HG03095 (cell line): ENCODE measurements around the gene CRYZ.
A peak's percentile ranks its signal among the peaks of the same experiment; 100 is the strongest.
"Not testable (repeated sequence)": the region's sequence is repeated elsewhere in the genome, so short reads cannot be mapped to it uniquely, and the experiment has no call there.

Source experiments
- ATAC-seq: cut with Tn5 transposase; IDR thresholded peaks from one replicate; pipeline ENCODE4 v1.9.1; 2021; ENCODE audit warnings: moderate library complexity; ENCODE audit not compliant: unreplicated experiment

CRYZ gene, protein sequence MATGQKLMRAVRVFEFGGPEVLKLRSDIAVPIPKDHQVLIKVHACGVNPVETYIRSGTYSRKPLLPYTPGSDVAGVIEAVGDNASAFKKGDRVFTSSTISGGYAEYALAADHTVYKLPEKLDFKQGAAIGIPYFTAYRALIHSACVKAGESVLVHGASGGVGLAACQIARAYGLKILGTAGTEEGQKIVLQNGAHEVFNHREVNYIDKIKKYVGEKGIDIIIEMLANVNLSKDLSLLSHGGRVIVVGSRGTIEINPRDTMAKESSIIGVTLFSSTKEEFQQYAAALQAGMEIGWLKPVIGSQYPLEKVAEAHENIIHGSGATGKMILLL

DNA sequence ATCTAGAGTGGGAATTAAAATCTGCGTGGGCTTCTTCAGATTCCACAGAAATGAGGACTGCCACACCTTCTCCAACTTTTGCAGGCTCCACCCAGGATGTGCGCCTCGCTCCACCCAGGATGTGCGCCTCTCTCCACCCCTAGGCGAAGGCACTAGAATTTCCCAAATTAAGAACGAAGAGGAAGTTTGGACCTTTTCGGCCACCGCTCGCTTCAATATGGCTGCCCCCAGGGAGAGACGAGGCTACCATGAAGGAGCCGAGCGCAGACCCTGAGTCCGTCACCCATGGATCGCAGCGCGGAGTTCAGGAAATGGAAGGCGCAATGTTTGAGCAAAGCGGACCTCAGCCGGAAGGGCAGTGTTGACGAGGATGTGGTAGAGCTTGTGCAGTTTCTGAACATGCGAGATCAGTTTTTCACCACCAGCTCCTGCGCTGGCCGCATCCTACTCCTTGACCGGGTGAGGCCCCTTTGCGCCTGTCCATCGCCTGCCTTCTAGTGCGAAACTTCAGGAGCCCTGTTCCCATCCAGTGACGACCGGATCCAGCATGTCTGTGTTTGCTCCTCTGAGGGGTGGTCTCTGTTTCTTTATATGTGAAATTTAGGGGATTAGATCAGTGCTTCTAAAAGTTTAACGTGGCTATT lies at the start of gene CRYZ, which contains the start of gene TYW3:
Gene CRYZ (minus strand): TSS at position 91 of the 644 bp plus-strand sequence. CDS start 8,229 bp downstream, outside the sequence.
Gene TYW3 (plus strand): TSS at position 193 of the 644 bp plus-strand sequence. CDS start 93 bp downstream, at position 286.
- peak; percentile 61 for ATAC-seq

DNA sequence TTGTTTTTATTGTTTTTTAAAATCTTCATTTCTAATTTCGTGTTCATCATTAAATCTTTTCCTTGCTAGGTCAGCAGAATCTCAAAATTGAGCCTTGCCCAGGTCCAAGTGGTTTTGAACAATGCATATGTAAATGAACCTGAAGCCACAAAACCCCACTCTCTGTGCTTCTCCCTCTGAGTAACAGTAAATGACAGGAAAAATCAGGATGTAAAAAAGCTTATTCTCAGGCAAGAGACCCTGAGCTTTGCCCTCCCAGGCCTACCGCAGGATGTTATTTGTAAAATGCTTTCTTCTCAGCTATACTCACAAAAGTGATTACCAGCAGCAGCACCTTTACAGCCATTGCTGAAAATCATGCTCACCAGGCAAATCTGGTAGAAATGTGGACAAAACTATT lies 47.7 kb upstream of the CRYZ start:
- ATAC-seq: no peak

DNA sequence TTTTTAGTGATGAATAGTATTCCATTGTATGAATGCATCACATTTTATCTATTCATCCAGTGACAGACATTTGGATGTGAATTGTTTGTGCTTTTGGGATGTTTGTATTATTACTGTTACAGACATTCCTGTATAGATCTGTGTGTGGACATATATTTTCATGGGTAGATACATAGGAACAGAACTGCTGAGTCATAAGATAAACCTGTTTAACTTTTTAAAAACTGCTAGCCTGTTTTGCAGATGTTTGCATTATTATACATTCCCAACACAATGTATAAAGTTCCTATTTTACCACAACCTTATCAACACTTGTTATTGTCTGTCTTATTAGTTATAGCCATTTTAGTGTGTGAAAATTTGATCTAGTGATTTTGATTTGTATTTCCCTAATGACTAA lies 46.9 kb upstream of the CRYZ start:
- no peak for ATAC-seq

DNA sequence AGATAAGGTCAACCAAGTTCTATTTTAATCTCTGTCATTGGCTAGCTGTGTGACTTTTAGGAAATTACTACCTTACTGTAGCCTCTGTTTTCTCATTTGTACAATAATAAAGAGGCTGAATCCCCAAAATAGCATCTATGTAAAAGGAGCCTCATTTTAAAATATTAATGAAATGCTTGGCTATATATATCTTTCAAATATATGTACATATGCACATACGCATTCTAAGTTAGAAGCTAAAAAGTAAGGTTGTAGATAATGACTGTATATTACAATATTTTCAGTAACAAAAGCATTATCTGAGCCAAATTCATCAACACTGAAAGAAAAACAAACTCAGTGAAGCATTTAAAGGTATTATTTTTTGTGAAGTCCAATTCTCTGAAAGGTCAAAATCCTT lies 44.7 kb upstream of the CRYZ start:
- ATAC-seq: no peak

DNA sequence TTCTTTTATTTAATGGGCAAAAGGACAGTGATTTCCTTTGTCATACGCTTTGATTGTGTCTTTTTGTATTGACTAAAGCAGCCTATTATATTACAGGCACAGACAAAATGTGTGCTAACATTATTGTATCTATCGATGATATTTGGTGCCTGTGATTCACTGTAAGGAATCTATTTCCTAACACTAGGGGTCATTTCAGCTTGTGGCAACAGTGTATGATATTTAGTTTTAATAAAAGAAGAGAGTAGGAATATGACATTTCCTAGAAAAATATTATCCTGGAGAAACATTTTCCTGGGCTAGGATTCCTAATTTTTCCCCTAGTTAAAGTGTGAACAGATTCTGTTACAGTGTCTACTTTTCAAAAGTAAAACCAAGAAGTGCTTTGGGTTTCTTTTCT lies 42.9 kb upstream of the CRYZ start:
- no peak for ATAC-seq

DNA sequence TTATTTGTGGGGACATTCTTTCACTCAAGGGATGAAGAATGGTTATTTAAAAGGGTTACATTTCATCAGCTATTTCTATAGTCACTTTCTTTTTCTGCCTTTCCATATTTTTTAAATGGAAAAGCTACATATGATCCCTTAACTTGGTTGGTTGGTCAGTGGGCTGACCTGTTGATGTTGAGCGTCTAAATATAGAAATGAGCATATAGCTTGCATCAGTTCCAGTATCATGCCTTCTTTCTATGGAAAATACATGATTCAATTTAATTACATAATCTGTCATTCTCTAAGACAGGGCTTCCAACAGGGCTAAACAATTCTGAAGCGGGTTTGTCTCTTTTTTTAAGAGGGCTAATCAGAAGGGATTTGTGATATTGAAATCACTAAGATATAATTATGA lies 40.7 kb upstream of the CRYZ start:
- ATAC-seq: no peak

DNA sequence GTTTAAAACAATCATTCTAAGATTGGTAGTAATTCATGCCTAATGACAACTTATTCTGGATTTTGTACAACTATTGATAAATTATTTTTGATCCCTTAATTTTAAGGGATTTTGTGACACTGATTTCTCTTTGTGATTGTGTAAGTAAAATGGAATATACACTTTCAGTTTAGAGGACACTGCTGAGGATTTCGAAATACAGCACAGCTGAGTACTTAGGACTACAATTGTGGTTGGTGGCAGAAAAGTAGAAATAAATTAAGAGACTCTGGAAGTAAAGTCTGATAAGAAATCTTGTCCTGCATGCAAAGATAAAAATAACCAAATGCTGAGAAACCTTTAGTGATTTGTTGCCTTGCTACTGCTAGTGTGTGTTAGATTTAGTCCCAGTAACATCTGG lies 40.1 kb upstream of the CRYZ start:
- ATAC-seq: no peak

DNA sequence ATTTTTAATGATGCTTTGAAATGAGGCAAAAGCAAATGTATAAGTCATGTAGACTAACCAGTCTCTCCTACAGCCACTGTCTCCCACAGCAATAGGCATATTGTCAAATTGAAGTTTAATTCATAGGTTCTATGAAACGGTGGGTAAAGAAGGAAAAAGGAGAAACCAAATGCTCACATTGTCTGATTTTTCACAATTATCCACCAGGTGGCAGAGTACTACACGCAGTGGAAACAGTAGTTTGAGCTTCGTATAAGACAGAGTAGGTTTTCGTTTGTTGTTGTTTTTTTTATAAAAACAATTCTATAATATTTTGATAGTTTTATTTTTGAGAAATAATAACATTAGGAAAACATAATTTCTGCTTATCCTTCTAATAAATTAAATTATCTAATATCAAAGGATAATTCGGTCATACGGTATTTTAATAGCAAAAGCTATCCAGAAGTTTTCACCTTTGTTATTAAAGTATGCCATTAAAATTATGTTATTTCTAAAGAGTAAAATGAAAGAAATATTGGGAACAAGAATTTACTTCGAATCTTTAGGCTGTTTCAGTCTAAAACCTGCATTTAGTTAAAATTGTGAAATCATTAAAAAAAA lies 39.2 kb upstream of the CRYZ start:
- ATAC-seq: peak; percentile 82

DNA sequence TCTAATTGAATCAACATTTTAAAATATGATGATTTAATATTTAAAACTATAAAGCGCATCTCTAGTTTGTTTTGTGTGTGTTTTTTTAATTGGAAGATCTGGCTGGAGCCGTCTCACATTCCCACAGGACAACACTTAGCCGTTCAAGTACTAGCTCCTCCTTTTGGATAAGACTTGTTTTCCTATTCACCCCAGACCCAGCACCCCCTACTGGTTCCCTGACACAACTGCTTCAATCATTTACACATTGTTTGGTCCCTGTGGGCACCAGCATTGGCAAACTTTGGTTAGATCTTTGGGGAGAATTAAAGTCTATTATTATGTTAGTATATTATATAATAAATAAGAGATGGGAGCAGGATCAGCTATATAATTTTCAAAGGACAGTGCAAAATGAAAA lies 34.6 kb upstream of the CRYZ start:
- ATAC-seq: no peak

DNA sequence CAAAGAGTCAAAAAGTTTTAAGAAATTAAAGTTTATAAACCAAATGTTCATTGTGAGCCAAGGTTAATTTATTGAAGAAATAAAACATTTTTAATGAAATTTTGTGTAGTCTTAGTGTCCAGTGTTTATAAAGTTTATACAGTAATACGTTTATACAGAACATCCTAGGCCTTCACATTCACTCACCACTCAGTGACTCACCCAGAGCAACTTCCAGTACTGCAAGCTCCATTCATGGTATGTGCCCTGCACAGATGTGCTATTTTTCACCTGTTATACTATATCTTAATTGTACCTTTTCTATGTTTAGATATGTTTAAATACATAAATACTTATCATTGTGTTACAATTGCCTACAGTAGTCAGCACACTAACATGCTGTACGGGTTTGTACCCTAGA lies 33.7 kb upstream of the CRYZ start:
- ATAC-seq: no peak

DNA sequence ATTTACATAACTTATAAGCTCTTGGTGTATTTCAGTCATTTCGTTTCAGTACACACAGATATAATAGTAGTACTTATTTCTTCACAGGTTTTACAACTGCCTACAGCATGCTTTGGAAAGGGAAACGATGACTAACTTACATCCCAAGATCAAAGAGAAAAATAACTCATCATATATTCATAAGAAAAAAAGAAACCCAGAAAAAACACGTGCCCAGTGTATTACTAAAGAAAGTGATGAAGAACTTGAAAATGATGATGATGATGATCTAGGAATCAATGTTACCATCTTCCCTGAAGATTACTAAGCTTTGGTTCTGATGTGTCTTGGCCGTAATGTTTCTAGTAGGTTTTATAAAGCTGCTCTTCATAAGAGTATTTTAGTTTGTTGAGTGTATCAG lies 31.0 kb upstream of the CRYZ start:
- no peak for ATAC-seq

DNA sequence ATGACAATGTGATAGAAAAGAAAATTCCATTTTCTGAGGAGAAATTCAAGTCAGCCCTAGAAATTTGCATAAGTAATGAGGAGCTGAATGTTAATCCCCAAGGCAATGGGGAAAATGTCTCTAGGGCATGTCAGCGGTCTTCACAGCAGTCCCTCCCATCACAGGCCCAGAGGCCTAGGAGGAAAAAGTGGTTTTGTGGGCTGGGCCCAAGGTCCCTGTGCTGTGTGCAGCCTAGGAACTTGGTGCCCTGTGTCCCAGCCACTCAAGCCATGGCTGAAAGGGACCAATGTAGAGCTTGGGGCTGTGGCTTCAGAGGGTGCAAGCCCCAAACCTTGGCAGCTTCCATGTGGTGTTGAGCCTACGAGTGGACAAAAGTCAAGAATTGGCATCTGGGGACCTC lies 23.8 kb upstream of the CRYZ start:
- not testable (repeated sequence) for ATAC-seq

DNA sequence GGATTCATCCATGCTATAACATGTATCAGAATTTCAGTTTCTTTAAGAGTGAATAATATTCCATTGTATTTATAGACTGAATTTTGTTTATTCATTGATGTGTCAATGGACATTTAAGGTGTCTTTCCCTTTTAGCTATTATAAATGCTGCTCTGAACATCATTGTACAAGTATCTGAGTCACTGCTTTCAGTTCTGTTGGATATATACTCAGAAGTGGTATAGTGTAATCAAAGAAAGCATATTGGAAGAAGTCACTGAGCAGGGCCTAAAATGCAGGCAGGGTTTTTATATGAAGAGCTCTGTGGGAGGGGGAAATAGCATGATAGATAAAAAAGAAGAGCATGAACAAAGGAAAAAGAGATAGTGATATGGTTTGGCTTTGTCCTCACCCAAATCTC lies 22.6 kb upstream of the CRYZ start:
- no peak for ATAC-seq

DNA sequence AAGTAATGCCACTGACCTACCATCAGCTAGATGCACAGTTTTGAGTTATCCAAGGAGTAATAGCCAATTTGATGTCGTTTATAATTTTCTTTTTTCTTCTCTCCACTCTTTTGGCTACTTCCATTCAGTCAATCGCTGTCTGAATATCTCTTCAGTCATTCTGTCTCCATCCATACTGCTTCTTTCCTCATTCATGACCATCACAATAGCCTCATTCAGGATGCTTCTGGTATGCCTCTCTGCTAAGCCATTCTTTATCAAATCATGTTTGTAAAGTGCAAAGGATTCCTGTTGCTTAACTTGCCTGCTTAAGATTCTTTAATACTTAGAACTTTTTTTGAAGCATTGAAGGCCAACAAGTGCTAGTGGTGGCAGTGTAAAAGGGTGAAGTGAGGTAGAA lies 20.3 kb upstream of the CRYZ start:
- no peak for ATAC-seq

DNA sequence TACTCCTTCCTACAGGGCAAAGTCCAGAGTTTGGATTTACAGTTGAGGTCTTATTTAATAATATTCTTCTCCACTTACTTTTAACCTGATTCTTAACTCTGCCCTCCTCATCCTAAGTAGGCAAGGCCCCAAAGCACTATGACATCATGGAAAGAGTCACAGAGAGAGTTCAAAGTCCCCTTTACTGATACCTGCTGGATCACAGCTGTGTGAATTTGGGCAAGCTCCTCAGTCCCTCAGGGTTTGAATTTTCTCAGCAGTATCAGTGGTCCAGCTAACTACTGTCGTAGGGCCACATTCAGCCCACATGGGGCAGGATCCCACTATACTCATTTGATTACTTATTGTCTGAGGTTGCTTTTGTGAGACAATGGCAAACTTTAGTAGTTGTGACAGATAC lies 16.1 kb upstream of the CRYZ start:
- no peak for ATAC-seq

DNA sequence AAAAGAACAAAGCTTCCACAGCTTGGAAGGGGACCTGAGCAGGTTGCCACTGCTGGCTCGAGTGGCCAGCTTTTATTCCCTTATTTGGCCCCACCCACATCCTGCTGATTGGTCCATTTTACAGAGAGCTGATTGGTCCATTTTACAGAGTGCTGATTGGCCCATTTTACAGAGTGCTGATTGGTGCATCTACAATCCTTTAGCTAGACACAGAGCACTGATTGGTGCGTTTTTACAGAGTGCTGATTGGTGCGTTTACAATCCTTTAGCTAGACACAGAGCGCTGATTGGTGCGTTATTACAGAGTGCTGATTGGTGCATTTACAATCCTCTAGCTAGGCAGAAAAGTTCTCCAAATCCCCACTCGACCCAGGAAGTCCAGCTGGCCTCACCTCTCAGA lies 12.4 kb upstream of the CRYZ start:
- not testable (repeated sequence) for ATAC-seq

DNA sequence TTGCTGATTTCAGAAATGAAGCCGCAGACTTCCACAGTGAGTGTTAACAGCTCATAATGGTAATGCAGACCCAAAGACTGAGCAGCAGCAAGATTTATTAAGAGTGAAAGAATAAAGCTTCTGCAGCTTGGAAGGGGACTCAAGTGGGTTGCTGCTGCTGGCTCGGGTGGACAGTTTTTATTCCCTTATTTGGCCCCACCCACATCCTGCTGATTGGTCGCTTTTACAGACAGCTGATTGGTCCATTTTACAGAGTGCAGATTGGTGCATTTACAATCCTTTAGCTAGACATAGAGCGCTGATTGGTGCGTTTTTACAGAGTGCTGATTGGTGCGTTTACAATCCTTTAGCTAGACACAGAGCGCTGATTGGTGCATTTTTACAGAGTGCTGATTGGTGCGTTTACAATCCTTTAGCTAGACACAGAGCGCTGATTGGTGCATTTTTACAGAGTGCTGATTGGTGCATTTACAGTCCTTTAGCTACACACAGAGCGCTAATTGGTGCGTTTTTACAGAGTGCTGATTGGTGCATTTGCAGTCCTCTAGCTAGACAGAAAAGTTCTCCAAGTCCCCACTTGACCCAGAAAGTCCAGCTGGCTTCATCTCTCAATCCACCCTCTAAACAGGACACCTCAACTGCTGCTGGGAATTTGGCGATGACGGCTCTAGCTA lies 7.6 kb upstream of the CRYZ start:
- not testable (repeated sequence) for ATAC-seq

DNA sequence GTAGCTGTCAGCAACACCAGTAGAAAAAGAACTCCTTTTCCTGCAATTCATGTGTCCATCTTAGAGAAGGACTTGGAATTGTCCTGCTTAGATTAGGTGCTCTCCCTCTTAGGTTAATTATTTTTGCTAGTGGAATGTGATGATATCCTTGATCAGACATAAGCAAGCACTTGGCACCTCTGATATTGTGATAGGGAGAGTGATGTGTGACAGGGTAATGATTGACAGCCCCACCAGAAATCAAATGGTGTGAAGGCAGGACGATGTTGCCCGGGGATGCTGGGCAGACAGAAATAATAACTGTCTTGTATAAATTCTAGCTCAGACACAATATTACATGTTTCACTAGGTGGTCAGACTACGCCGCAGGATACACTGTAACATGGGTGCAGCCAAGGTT lies 4.5 kb upstream of the CRYZ start:
- ATAC-seq: no peak

DNA sequence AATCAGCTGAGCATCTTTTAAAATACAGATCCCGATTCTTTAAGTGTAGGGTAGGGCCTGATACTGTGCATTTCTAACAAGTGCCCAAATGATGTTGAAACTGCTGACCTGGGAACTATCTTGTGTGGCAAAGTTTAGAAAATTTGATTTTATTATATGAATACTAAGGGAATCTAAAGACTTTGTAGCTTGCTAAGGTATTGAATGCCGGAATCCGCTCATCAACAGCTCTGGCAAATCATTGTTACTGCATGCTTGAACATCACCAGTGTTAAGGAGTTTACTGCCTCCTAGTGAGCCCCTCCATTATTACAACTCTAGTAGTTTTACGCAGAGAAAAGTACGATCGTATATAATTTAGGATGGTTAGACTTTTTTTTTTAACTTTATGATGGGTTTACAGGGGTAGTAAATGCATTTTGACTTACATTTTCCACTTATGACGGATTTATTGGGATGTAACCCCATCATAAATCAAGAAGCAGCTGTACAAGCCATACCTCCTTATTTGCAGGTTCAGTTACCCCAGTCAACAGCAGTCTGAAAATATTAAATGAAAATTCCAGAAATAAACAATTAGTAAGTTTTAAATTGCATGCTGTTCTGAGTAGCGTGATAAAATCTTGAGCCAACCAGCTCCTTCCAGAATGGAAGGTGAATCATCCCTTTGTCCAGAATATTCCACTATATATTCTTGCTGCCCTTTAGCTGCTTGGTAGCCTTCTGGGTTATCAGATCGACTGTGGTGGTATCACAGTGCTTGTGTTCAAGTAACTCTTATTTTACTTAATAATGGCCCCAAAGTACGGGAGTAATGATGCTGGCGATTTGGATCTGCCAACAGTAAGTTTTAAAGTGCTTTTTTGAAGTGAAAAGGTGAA lies 994 bp upstream of the CRYZ start:
- ATAC-seq: peak; percentile 54

DNA sequence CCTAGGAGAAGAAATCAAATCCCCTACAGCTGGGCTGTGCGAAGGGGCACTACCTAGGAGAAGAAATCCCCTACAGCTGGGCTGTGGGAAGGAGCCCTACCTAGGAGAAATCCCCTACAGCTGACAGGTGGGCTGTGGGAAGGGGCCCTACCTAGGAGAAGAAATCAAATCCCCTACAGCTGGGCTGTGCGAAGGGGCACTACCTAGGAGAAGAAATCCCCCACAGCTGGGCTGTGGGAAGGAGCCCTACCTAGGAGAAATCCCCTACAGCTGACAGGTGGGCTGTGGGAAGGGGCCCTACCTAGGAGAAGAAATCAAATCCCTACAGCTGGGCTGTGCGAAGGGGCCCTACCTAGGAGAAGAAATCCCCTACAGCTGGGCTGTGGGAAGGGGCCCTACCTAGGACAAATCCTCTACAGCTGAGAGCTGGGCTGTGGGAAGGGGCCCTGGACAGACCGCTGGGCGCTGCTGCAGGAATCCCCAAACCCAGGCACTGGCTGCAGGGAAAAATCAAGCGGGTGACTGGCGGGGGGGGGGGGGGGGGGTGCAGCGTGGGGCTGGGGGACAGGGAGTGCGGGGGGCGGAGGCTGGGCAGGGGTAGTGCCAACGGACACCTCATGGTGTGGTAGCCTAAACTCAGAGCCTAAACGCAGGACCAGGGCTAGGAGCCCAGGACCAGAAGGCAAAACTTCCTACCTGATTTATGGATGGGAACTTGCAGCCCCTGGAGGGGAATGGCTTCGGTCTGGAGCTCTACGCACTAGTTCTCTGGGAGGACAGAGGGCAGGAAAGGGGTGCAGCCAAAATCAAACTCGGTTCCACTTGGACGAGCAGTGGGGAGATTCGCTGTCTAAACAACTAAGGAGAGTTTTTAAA lies 541 bp downstream of the CRYZ start:
- ATAC-seq: peak; percentile 18
